Adrenal gland (tissue), 12 donors: ENCODE results near the gene PLEKHM2. TPM values are rescaled to one million over a fixed set of nuclear protein-coding genes. Genes with fewer than 3 reads are reported as not detected.

Experiments
- DNase-seq, 7 donors: peaks; one replicate each; pipeline ENCODE4 v3.0.0-alpha.2; 2019 to 2020
- H3K27ac ChIP-seq, 5 donors: fragments of 200-600 bp; sonication (generic) in 4 of 5; 1 replicate in 3 of 5; 2 replicates in 2 of 5; pipeline versions ENCODE4 v1.5.1 to v1.8.0; 2016 to 2020; ENCODE audit warnings: mild to moderate bottlenecking in 1 of 5
- H3K27me3 ChIP-seq: fragments of 200-600 bp; 2 replicates; pipeline ENCODE4 v1.8.0; 2021
- H3K36me3 ChIP-seq, 2 donors: fragments of 200-600 bp; replicated peaks in 1 of 2; 1 replicate in 1 of 2; 2 replicates in 1 of 2; pipeline versions ENCODE4 v1.5.1 to v1.8.0; 2018 to 2022
- H3K4me1 ChIP-seq, 2 donors: fragments of 200-600 bp; replicated peaks in 1 of 2; 1 replicate in 1 of 2; 2 replicates in 1 of 2; pipeline versions ENCODE4 v1.5.1 to v1.8.0; 2018 to 2021
- H3K4me3 ChIP-seq, 4 donors: fragments of 200-600 bp; sonication (generic) in 3 of 4; one replicate each; pipeline ENCODE4 v1.5.1; 2016 to 2018
- H3K9me3 ChIP-seq, 3 donors: fragments of 200-600 bp; sonication (generic) in 1 of 3; replicated peaks in 1 of 3; 1 replicate in 2 of 3; 2 replicates in 1 of 3; pipeline versions ENCODE4 v1.5.1 to v1.8.0; 2016 to 2021
- CTCF ChIP-seq, 6 experiments: fragments of 450-650 bp in 4 of 6; fragments of 200-600 bp in 2 of 6; sonication (generic) in 1 of 6; IDR thresholded peaks; 1 replicate in 5 of 6; 2 replicates in 1 of 6; pipeline versions ENCODE4 v1.5.1 to v1.8.0; 2016 to 2021; ENCODE audit warnings: antibody characterized with exemption in 6 of 6, mild to moderate bottlenecking in 2 of 6, moderate library complexity in 1 of 6
- POLR2A ChIP-seq, 2 donors: fragments of 450-650 bp; IDR thresholded peaks; one replicate each; pipeline ENCODE4 v1.6.1; 2017; ENCODE audit warnings: antibody characterized with exemption in 2 of 2, mild to moderate bottlenecking in 2 of 2, moderate library complexity in 1 of 2
- WGBS, 4 donors: extraction: QIAGEN DNeasy Blood & Tissue Kit in 2 of 4; methylation state at CpG; one replicate each; pipeline versions ENCODE4 v1.1.5 to v1.1.7; 2013 to 2017; 5-methylcytosine and 5-hydroxymethylcytosine counted together
- intact Hi-C, 2 donors: fragments of 100-400 bp; cut with DNase I; formaldehyde crosslinking; loops; one replicate each; pipeline versions ENCODE4 v1.14.1 to v1.15.0; 2022 to 2023
- polyA plus RNA-seq, 3 donors: library from polyadenylated mRNA; stranded (reverse); fragments of 200-250 nt in 2 of 3; fragments of 350-450 nt in 1 of 3; fragmentation: Illumina TruSeq in 1 of 3; extraction: RNeasy Lipid Tissue Mini Kit (QIAGEN cat#74804) in 1 of 3; gene quantifications; one replicate each; pipeline ENCODE4 v1.2.3, GENCODE V29; 2013 to 2014
- total RNA-seq, 9 donors: library from RNA; depleted of rRNA in 4 of 9; stranded (reverse); fragments of >200 nt in 4 of 9; fragments of 120-200 nt in 1 of 9; fragmentation: NEBNext Ultra II Directional in 1 of 9; extraction: Animal tissue kit (Norgen Biotek cat#: 25700) in 1 of 9; gene quantifications; one replicate each; pipeline versions ENCODE4 v1.1.0 to v1.2.4, GENCODE V29; 2013 to 2023
- donor health status: healthy with polysubstance abuse.
- donor health status: Bipolar disorder and iron deficiency.
- donor health status: DM: yes; HTN: yes; CAD: no.
- donor health status: DM: no; HTN: no; CAD: no.
- donor health status: DM: no; HTN: no; CAD: no.
- donor health status: DM: yes; HTN: yes; CAD: no.

PLEKHM2 gene
- total and polyA plus RNA-seq, 12 donors = 25.8 to 103 (median 70.1) TPM

GRCh38 chr1:15753776-15754175 is 69.7 kb downstream of the PLEKHM2 start:
- Histone ChIP-seq H3K27me3 (peaks cover 1% of the 10 kb centered on the region), H3K4me1 (peaks cover 4 to 30% of the 10 kb centered on the region in 2 donors), H3K36me3 (no peaks in the 10 kb centered on the region), H3K27ac (no peak overlapping the region), H3K9me3 (no peaks in the 10 kb centered on the region), H3K4me3 (no peak overlapping the region)
- 72 to 92% (median 88%) methylated on average over 9 to 10 of the region's 10 CpGs for WGBS, 4 donors
- DNase-seq = no peak
- no peak for TF ChIP-seq POLR2A (IDR thresholded peaks at IDR 0.05)
- TF ChIP-seq CTCF (IDR thresholded peaks at IDR 0.05) = no peak
- intact Hi-C loops = no loop called here

GRCh38 chr1:15755021-15755645 is 71.0 kb downstream of the PLEKHM2 start:
- TF ChIP-seq CTCF (IDR thresholded peaks at IDR 0.05) (no peak), POLR2A (IDR thresholded peaks at IDR 0.05) (no peak)
- WGBS, 4 donors = 84 to 97% (median 94%) methylated on average over 2 of the region's 2 CpGs

GRCh38 chr1:15755646-15756040 is 71.5 kb downstream of the PLEKHM2 start:
- 59 to 78% (median 72%) methylated on average over 4 of the region's 4 CpGs; no CpG with 5 or more reads in 1 of the 4 donors for WGBS, 4 donors
- DNase-seq = peak in 1 of 7 donors; percentile 39
- intact Hi-C loops = no loop called here
- Histone ChIP-seq H3K4me3 (no peak overlapping the region), H3K4me1 (peaks cover 6 to 30% of the 10 kb centered on the region in 2 donors), H3K9me3 (no peaks in the 10 kb centered on the region), H3K27me3 (peaks cover 7% of the 10 kb centered on the region), H3K27ac (no peak overlapping the region), H3K36me3 (no peaks in the 10 kb centered on the region)
- TF ChIP-seq POLR2A (IDR thresholded peaks at IDR 0.05) (no peak), CTCF (IDR thresholded peaks at IDR 0.05) (no peak)

More at GRCh38 chr1:15755021-15755645, 71.0 kb downstream of the PLEKHM2 start:
- Histone ChIP-seq H3K27ac (no peak overlapping the region), H3K9me3 (no peaks in the 10 kb centered on the region), H3K36me3 (no peaks in the 10 kb centered on the region), H3K4me1 (peaks cover 6 to 31% of the 10 kb centered on the region in 2 donors), H3K27me3 (peaks cover 7% of the 10 kb centered on the region), H3K4me3 (no peak overlapping the region)
- no peak for DNase-seq
- intact Hi-C loops = no loop called here

GRCh38 chr1:15756143-15757015 is 72.3 kb downstream of the PLEKHM2 start:
- no peak overlapping the region for H3K4me3 ChIP-seq
- WGBS, 4 donors = 69 to 83% (median 77%) methylated on average over 12 to 21 of the region's 21 CpGs
- H3K36me3 ChIP-seq = no peaks in the 10 kb centered on the region
- peaks cover 7% of the 10 kb centered on the region for H3K27me3 ChIP-seq
- H3K27ac ChIP-seq = no peak overlapping the region
- H3K9me3 ChIP-seq = no peaks in the 10 kb centered on the region
- TF ChIP-seq CTCF (IDR thresholded peaks at IDR 0.05) = no peak
- TF ChIP-seq POLR2A (IDR thresholded peaks at IDR 0.05) = no peak
- intact Hi-C loops = no loop called here
- DNase-seq = no peak
- H3K4me1 ChIP-seq = peaks cover 6 to 30% of the 10 kb centered on the region in 2 donors
